Measurements from ENCODE around the gene MED8. TPM values are rescaled to one million over a fixed set of nuclear protein-coding genes. Genes with fewer than 3 reads are reported as not detected.
A peak's percentile ranks its signal among the peaks of the same experiment; 100 is the strongest.

The MED8 gene
- total and polyA plus RNA-seq, 9 of the 15 experiments (the other 6 are each of a cell fraction or from before 2014, with no cell fraction given), result 23.0 to 120 (median 56.4) TPM

- Histone ChIP-seq H3K27me3 (ENCODE audit: control insufficient read depth in 2 of 2, insufficient read depth in 2 of 2, low read length in 2 of 2) (peaks cover 8 to 18% of the 10 kb centered on the region in 2 experiments; a peak in 3 of 5 replicates), H2AFZ (ENCODE audit: low read depth, low read length) (no peak overlapping the region), H3K79me2 (ENCODE audit: control insufficient read depth, insufficient read depth, low read length) (no peaks in the 10 kb centered on the region), H3K9me1 (ENCODE audit: control insufficient read depth, insufficient read depth, low read length) (no peaks in the 10 kb centered on the region), H3K27ac (ENCODE audit: extremely low read depth, low read depth, low read length) (no peak overlapping the region), H3K36me3 (ENCODE audit: control insufficient read depth, insufficient read depth, low read length) (no peaks in the 10 kb centered on the region; the same call in 2 of the 3 replicates), H3K4me3 (no peak overlapping the region), H3K9ac (ENCODE audit: insufficient read depth in 1 of 2, low read depth in 2 of 2, low read length in 2 of 2) (no peak overlapping the region), H3K4me2 (ENCODE audit: insufficient read depth, low read length) (no peak overlapping the region), H3K9me3 (replicated peaks; ENCODE audit: control insufficient read depth, insufficient read depth, low read depth, low read length) (no peaks in the 10 kb centered on the region), H3K4me1 (replicated peaks in 1 of 2; ENCODE audit: control insufficient read depth in 2 of 2, insufficient read depth in 2 of 2, low read length in 2 of 2) (peaks cover 14 to 17% of the 10 kb centered on the region in 2 experiments), H4K20me1 (replicated peaks; ENCODE audit: control insufficient read depth, insufficient read depth, low read length) (no peaks in the 10 kb centered on the region; the same call in 1 of the 2 replicates)
- DNase-seq (ENCODE audit: extremely low read depth in 1 of 4, low spot score in 3 of 4), result no peak
- intact Hi-C loops (cut with micrococcal nuclease), result no loop called here
- FAIRE-seq, result no peak
- WGBS (ENCODE audit: insufficient coverage, low coverage, missing lambda C conversion rate), result 24% methylated on average over 7 of the region's 7 CpGs
- ChIA-PET POLR2A (interaction anchor here (0.6 kb wide), 1 partner anchor 550 kb away, joined by 5 read pairs; the partner anchor contains the start of gene TMEM269), CTCF (ENCODE audit: low intra/inter-chr PET ratio) (interaction anchor here (0.6 kb wide), 1 partner anchor 192 kb away, joined by 3 read pairs; no protein-coding TSS in a partner anchor)
- BruUV-seq (replicated peaks), result no TSS peak
- in situ Hi-C loops (cut with MboI), result no loop called here
- ATAC-seq, result no peak
- TF ChIP-seq CEBPG (CRISPR knock-in tag; IDR thresholded peaks at IDR 0.05) (no peak), CEBPG (tag; conservative IDR thresholded peaks at IDR 0.05 in 1 of 2, IDR thresholded peaks at IDR 0.05 in 1 of 2) (no peak), HDAC2 (IDR thresholded peaks at IDR 0.05) (no peak), BCL6 (CRISPR knock-in tag; IDR thresholded peaks at IDR 0.05) (no peak), ZKSCAN3 (CRISPR knock-in tag; IDR thresholded peaks at IDR 0.05) (no peak), TRIM24 (IDR thresholded peaks at IDR 0.05) (0 out of 4 replicates have a peak, but pooled peaks of 1 of the 2 experiments have one; percentile 27), ARHGAP35 (IDR thresholded peaks at IDR 0.05; ENCODE audit: partially characterized antibody) (no peak), CBFA2T3 (IDR thresholded peaks at IDR 0.05) (peak; percentile 59), YBX1 (IDR thresholded peaks at IDR 0.05) (no peak), RAD21 (CRISPR knock-in tag; conservative IDR thresholded peaks at IDR 0.05 in 1 of 2, IDR thresholded peaks at IDR 0.05 in 1 of 2) (peak in 1 of 2 experiments; percentile 27; a peak in 1 of 4 replicates), FIP1L1 (IDR thresholded peaks at IDR 0.05; ENCODE audit: low read depth, low read length, poor library complexity, severe bottlenecking) (no peak), MTA2 (IDR thresholded peaks at IDR 0.05; ENCODE audit: low read depth) (no peak), ZNF589 (CRISPR knock-in tag; IDR thresholded peaks at IDR 0.05; ENCODE audit: low read depth) (no peak), HNRNPLL (IDR thresholded peaks at IDR 0.05; ENCODE audit: low read depth, low read length, poor library complexity, severe bottlenecking) (no peak), ZNF274 (IDR thresholded peaks at IDR 0.05; ENCODE audit: borderline replicate concordance, low read depth, low read length) (no peak), KLF13 (tag; IDR thresholded peaks at IDR 0.05; ENCODE audit: borderline replicate concordance, low read depth) (no peak), HDAC1 (IDR thresholded peaks at IDR 0.05) (0 out of 4 replicates have a peak, but pooled peaks of 1 of the 2 experiments have one; percentile 20), TRIM28 (IDR thresholded peaks at IDR 0.05) (no peak), ARID2 (IDR thresholded peaks at IDR 0.05) (0 out of 2 replicates have a peak, but pooled peaks have one; percentile 12)
- TF ChIP-seq, protein P1, sequence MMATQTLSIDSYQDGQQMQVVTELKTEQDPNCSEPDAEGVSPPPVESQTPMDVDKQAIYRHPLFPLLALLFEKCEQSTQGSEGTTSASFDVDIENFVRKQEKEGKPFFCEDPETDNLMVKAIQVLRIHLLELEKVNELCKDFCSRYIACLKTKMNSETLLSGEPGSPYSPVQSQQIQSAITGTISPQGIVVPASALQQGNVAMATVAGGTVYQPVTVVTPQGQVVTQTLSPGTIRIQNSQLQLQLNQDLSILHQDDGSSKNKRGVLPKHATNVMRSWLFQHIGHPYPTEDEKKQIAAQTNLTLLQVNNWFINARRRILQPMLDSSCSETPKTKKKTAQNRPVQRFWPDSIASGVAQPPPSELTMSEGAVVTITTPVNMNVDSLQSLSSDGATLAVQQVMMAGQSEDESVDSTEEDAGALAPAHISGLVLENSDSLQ (IDR thresholded peaks at IDR 0.05), result peak; percentile 73
- TF ChIP-seq, protein P2, sequence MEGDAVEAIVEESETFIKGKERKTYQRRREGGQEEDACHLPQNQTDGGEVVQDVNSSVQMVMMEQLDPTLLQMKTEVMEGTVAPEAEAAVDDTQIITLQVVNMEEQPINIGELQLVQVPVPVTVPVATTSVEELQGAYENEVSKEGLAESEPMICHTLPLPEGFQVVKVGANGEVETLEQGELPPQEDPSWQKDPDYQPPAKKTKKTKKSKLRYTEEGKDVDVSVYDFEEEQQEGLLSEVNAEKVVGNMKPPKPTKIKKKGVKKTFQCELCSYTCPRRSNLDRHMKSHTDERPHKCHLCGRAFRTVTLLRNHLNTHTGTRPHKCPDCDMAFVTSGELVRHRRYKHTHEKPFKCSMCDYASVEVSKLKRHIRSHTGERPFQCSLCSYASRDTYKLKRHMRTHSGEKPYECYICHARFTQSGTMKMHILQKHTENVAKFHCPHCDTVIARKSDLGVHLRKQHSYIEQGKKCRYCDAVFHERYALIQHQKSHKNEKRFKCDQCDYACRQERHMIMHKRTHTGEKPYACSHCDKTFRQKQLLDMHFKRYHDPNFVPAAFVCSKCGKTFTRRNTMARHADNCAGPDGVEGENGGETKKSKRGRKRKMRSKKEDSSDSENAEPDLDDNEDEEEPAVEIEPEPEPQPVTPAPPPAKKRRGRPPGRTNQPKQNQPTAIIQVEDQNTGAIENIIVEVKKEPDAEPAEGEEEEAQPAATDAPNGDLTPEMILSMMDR (IDR thresholded peaks at IDR 0.05 in 2 of 3, conservative IDR thresholded peaks at IDR 0.05 in 1 of 3; ENCODE audit: insufficient read depth in 2 of 3, low read depth in 1 of 3, low read length in 3 of 3), result peak in 1 of 3 experiments; percentile 13; a peak in 1 of 6 replicates
Measured at GRCh38 chr1:43334453-43335205, 55.0 kb downstream of the MED8 start.
